Central memory CD8-positive, alpha-beta T cell (primary cell): ENCODE measurements around the gene MAK.
"Not testable (repeated sequence)": the region's sequence is repeated elsewhere in the genome, so short reads cannot be mapped to it uniquely, and the experiment has no call there.

Experiments used
- ATAC-seq: fragments of 150-1000 bp; cut with Tn5 transposase; replicated peaks from 2 replicates; pipeline ENCODE4 v1.10.0; 2022; ENCODE audit warnings: mild to moderate bottlenecking, moderate FRiP score, moderate number of reproducible peaks; ENCODE audit not compliant: poor library complexity, severe bottlenecking; ENCODE audit errors: extremely low read depth
- DNase-seq, 2 donors: peaks; one replicate each; pipeline ENCODE4 v3.0.0; 2021; ENCODE audit warnings: low spot score in 2 of 2
- H3K27ac Mint-ChIP-seq: one replicate; pipeline ENCODE4 v1.8.0; 2022; ENCODE audit warnings: low read depth, mild to moderate bottlenecking, moderate library complexity, mixed read lengths
- H3K27me3 Mint-ChIP-seq: one replicate; pipeline ENCODE4 v1.8.0; 2022; ENCODE audit warnings: mixed read lengths
- H3K36me3 Mint-ChIP-seq: one replicate; pipeline ENCODE4 v1.8.0; 2022; ENCODE audit warnings: mild to moderate bottlenecking, moderate library complexity, mixed read lengths; ENCODE audit not compliant: insufficient read depth
- H3K4me1 Mint-ChIP-seq: one replicate; pipeline ENCODE4 v1.8.0; 2022; ENCODE audit warnings: mixed read lengths
- H3K4me3 Mint-ChIP-seq: one replicate; pipeline ENCODE4 v1.8.0; 2022; ENCODE audit warnings: mild to moderate bottlenecking, moderate library complexity, mixed read lengths
- H3K9me3 Mint-ChIP-seq: one replicate; pipeline ENCODE4 v1.8.0; 2022; ENCODE audit warnings: mixed read lengths

MAK gene

DNA sequence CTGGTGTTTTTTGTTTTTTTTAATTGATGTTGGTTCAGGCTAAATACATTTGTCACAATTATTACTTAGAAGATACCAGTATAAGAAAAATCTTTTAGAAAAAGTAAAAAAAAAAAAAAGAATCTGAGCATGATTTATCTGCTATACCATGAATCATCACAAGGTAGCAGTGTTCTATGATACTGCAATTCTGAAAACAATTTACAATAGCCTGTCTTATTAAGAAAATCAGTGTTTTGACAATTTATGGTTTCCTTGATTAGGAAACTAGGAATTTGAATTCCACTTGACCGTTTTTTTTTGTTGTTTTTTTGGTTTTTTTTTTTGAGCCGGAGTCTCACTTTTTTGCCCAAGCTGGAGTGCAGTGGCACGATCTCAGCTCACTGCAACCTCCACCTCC, 9.3 kb upstream of the MAK start:
- Mint-ChIP-seq H3K4me1 (no peaks in the 10 kb centered on the region), H3K9me3 (no peaks in the 10 kb centered on the region), H3K36me3 (no peaks in the 10 kb centered on the region), H3K4me3 (no peak overlapping the region), H3K27ac (no peak overlapping the region), H3K27me3 (peaks cover 60% of the 10 kb centered on the region)
- ATAC-seq (no peak), DNase-seq (no peak)

- no peak for DNase-seq
- H3K36me3 Mint-ChIP-seq = peaks cover 2% of the 10 kb centered on the region
- no peak overlapping the region for H3K27ac Mint-ChIP-seq
- H3K27me3 Mint-ChIP-seq = peaks cover 61% of the 10 kb centered on the region
- H3K4me1 Mint-ChIP-seq = peaks cover 8% of the 10 kb centered on the region
- no peak for ATAC-seq
- no peak overlapping the region for H3K4me3 Mint-ChIP-seq
- no peaks in the 10 kb centered on the region for H3K9me3 Mint-ChIP-seq
Measured at GRCh38 chr6:10843554-10843953, 5.2 kb upstream of the MAK start.

DNA sequence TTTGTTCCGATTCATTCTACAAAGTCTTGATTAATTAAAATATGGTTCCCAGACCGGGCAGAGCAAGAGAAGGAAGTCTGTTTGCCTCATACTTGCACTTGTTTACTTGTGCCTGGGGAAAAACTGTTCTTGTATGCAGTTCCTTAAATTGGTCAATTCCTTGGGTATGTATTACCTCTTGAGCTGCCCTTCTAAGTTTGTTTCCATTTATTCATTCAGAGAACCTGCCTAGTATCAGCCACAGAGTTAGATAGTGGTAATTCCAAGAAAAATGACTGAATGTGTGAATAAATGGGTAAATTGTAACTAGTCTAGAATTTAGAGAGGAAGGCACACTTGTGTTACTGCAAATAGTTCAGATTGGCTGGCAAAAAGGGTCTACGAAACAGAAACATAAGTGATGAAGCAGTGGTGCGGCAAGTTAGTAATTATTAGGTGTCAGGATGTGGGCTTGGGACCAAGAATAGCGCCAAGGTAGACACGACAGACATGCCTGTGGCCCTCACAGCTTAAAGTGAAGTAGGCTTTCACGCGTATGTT, 525 bp upstream of the MAK start:
- Mint-ChIP-seq H3K27me3 (peaks cover 94% of the 10 kb centered on the region), H3K36me3 (peaks cover 8% of the 10 kb centered on the region), H3K4me3 (peak overlapping the region; percentile 66), H3K27ac (peak overlapping the region; percentile 72), H3K9me3 (no peaks in the 10 kb centered on the region), H3K4me1 (peaks cover 22% of the 10 kb centered on the region)
- DNase-seq = no peak
- peak; percentile 15 for ATAC-seq

- ATAC-seq (no peak), DNase-seq (no peak)
- H3K4me3 Mint-ChIP-seq = peak overlapping the region; percentile 66
- no peaks in the 10 kb centered on the region for H3K9me3 Mint-ChIP-seq
- H3K36me3 Mint-ChIP-seq = peaks cover 8% of the 10 kb centered on the region
- peaks cover 22% of the 10 kb centered on the region for H3K4me1 Mint-ChIP-seq
- peaks cover 84% of the 10 kb centered on the region for H3K27me3 Mint-ChIP-seq
- no peak overlapping the region for H3K27ac Mint-ChIP-seq
Measured at GRCh38 chr6:10837622-10837994, 731 bp downstream of the MAK start.

DNA sequence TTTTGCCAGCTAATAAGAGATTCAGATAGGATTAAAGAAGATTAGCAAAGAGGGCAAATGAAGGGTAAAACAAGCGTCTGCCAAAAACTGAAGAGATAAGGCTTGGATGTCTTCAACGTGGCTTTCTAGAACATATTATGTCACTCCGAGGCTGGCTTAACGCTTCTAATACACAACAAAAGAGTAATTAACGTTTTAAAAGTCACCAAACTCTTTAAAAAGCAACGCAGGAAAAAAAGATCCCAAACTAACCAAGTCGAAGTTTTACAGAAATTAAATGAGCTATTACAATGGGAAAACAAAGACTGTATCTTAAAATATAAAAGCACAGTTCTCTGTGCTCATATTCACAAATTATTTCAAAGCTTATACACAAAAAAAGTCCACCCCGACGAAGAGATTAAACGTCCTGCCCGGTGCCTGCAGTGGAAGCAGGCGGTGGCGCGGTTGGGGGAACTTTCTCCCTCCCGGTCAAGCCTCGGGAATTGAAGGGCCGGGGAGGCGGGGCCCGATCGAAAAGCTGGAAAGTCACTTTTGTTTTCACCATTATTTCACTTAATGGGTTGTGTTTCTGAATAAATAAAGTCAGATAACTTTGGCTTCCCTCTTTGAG, 1.2 kb downstream of the MAK start:
- H3K9me3 Mint-ChIP-seq = no peaks in the 10 kb centered on the region
- DNase-seq (no peak), ATAC-seq (no peak)
- no peak overlapping the region for H3K27ac Mint-ChIP-seq
- H3K27me3 Mint-ChIP-seq = peaks cover 82% of the 10 kb centered on the region
- H3K36me3 Mint-ChIP-seq = peaks cover 8% of the 10 kb centered on the region
- peaks cover 22% of the 10 kb centered on the region for H3K4me1 Mint-ChIP-seq
- peak overlapping the region; percentile 66 for H3K4me3 Mint-ChIP-seq

DNA sequence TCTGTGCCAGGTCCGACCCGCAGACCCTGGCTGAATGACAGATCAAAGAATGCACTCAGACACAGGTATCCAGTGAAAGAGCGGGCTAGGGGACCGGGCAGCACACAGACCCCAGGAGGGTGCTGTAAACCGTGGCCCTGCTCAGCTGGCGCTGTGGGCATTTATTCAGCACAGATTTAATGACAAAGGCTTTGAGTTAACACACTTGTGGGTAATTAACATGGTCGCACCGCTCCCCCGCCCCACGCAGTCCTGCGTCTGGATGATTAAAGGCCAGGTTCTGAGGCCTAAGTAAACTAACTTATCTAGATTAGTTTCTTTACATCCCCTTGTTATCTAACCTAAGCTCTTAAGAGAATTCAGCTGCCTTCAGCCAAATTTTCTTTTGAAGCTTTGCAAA, 3.5 kb downstream of the MAK start:
- ATAC-seq = no peak
- H3K27me3 Mint-ChIP-seq = peaks cover 59% of the 10 kb centered on the region

GRCh38 chr6:10831609-10832008, 6.7 kb downstream of the MAK start:
- ATAC-seq = no peak
- Mint-ChIP-seq H3K27ac (no peak overlapping the region), H3K4me3 (no peak overlapping the region), H3K9me3 (no peaks in the 10 kb centered on the region), H3K36me3 (peaks cover 2% of the 10 kb centered on the region), H3K4me1 (no peaks in the 10 kb centered on the region), H3K27me3 (peaks cover 28% of the 10 kb centered on the region)
- no peak for DNase-seq

More for the DNA sequence above, 3.5 kb downstream of the MAK start:
- Mint-ChIP-seq H3K9me3 (no peaks in the 10 kb centered on the region), H3K36me3 (peaks cover 8% of the 10 kb centered on the region), H3K4me1 (peaks cover 22% of the 10 kb centered on the region), H3K27ac (no peak overlapping the region), H3K4me3 (no peak overlapping the region)
- DNase-seq = no peak

DNA sequence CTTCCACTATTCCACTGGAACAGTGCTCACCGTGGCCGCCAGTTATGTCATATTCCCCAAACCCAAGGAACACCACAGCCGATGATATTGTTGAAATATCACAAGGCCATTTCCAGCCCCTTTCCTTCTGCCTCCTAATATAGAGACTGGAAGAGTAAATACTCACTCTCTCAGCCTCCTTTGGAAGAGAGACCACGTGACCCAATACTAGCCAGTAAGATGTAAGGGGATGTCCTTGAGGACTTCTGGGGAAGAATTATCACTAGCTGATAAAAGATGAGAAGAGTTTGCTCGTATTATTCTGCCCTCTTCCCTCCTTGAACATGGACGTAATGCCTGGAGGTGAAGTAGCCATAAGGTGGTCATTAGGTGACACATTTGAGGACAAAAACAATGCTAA, 13.5 kb downstream of the MAK start:
- no peaks in the 10 kb centered on the region for H3K4me1 Mint-ChIP-seq
- no peak for DNase-seq
- no peak for ATAC-seq
- H3K27me3 Mint-ChIP-seq = no peaks in the 10 kb centered on the region
- H3K27ac Mint-ChIP-seq = no peak overlapping the region
- no peaks in the 10 kb centered on the region for H3K9me3 Mint-ChIP-seq
- no peak overlapping the region for H3K4me3 Mint-ChIP-seq
- H3K36me3 Mint-ChIP-seq = peaks cover 2% of the 10 kb centered on the region

- no peak for ATAC-seq
- H3K36me3 Mint-ChIP-seq = peaks cover 1% of the 10 kb centered on the region
- no peaks in the 10 kb centered on the region for H3K4me1 Mint-ChIP-seq
- DNase-seq = no peak
- no peaks in the 10 kb centered on the region for H3K9me3 Mint-ChIP-seq
- H3K4me3 Mint-ChIP-seq = no peak overlapping the region
- no peaks in the 10 kb centered on the region for H3K27me3 Mint-ChIP-seq
- no peak overlapping the region for H3K27ac Mint-ChIP-seq
Measured at GRCh38 chr6:10824297-10824696, 14.0 kb downstream of the MAK start.

DNA sequence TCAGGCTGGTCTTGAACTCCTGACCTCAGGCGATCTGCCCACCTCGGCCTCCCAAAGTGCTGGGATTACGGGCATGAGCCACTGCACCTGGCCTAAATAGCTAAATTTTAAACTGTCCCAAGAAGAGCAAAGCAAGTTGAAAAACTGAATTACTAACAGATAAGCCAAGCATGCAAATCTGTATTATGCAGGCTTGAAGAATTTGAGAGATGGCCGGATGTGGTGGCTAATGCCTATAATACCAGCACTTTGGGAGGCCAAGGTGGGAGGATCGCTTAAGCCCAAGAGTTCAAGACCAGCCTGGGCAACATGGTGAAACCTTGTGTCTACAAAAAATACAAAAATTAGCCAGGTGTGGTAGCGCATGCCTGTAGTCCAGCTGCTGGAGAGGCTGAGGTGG, 24.2 kb downstream of the MAK start:
- H3K27me3 Mint-ChIP-seq, H3K4me3 Mint-ChIP-seq, DNase-seq, H3K36me3 Mint-ChIP-seq, H3K9me3 Mint-ChIP-seq, ATAC-seq, H3K4me1 Mint-ChIP-seq, H3K27ac Mint-ChIP-seq: not testable (repeated sequence)

GRCh38 chr6:10809098-10809497, 29.2 kb downstream of the MAK start:
- Mint-ChIP-seq H3K27me3 (no peaks in the 10 kb centered on the region), H3K9me3 (no peaks in the 10 kb centered on the region), H3K36me3 (no peaks in the 10 kb centered on the region), H3K27ac (no peak overlapping the region), H3K4me3 (no peak overlapping the region), H3K4me1 (no peaks in the 10 kb centered on the region)
- ATAC-seq (no peak), DNase-seq (no peak)

- DNase-seq = no peak
- Mint-ChIP-seq H3K36me3 (no peaks in the 10 kb centered on the region), H3K4me1 (no peaks in the 10 kb centered on the region), H3K27ac (no peak overlapping the region), H3K27me3 (no peaks in the 10 kb centered on the region), H3K9me3 (no peaks in the 10 kb centered on the region), H3K4me3 (no peak overlapping the region)
- ATAC-seq = no peak
Measured at GRCh38 chr6:10808376-10808775, 30.0 kb downstream of the MAK start.

DNA sequence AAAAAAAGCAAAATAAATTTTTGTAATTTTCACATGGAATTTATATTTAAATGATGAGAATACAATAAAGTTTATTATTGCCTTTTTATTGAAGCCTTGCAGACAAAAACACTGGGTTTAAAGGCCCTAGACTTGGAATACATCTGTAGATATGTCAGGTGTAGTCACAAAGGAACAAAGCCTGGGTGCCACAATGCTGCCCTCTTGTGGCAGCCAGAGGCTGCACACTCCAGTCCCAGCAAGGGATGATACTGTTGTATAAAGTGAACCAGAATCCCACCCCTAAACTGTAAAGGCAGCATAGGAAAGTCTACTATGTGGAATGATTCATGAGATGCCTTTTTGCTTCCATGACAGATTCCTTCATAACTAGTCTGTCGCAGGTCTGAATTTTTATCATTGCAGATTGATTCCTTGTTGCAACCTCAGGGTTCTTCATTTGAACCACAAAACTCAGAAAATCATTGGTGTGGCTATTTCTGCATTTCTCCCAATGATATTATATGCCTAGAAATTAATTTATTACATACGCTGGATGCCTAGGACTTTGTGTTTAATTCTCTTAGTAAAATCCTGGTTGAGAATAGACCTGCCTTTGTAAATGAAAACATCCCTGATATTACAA, 37.0 kb downstream of the MAK start:
- no peaks in the 10 kb centered on the region for H3K9me3 Mint-ChIP-seq
- peak; percentile 58 for ATAC-seq
- H3K27ac Mint-ChIP-seq = no peak overlapping the region

More for the DNA sequence above, 37.0 kb downstream of the MAK start:
- H3K36me3 Mint-ChIP-seq = no peaks in the 10 kb centered on the region
- no peaks in the 10 kb centered on the region for H3K4me1 Mint-ChIP-seq
- no peak overlapping the region for H3K4me3 Mint-ChIP-seq
- no peaks in the 10 kb centered on the region for H3K27me3 Mint-ChIP-seq
- DNase-seq = peak; percentile 28 to 45
